Liver (tissue), 9 donors: ENCODE results near the gene P4HA2. TPM values are rescaled to one million over a fixed set of nuclear protein-coding genes. Genes with fewer than 3 reads are reported as not detected.

Experiments used
- DNase-seq: peaks from one replicate; pipeline ENCODE4 v3.0.0-alpha.2; 2017; ENCODE audit warnings: low spot score
- H3K27ac ChIP-seq, 2 donors: one replicate each; pipeline ENCODE4 v1.7.0; 2013; ENCODE audit warnings: inconsistent platforms in 2 of 2, low read length in 2 of 2, control low read depth in 1 of 2, low read depth in 1 of 2, mild to moderate bottlenecking in 1 of 2
- H3K27me3 ChIP-seq, 4 donors: one replicate each; pipeline versions ENCODE4 v1.6.1 to v1.7.0; 2013; ENCODE audit warnings: low read length in 3 of 4, inconsistent platforms in 1 of 4, mild to moderate bottlenecking in 1 of 4, moderate library complexity in 1 of 4; ENCODE audit not compliant: control insufficient read depth in 4 of 4, insufficient read depth in 4 of 4
- H3K36me3 ChIP-seq, 4 donors: one replicate each; pipeline versions ENCODE4 v1.6.1 to v1.7.0; 2013; ENCODE audit warnings: low read length in 3 of 4, mild to moderate bottlenecking in 3 of 4, low read depth in 1 of 4, moderate library complexity in 1 of 4; ENCODE audit not compliant: control insufficient read depth in 4 of 4, insufficient read depth in 3 of 4
- H3K4me1 ChIP-seq, 4 donors: one replicate each; pipeline versions ENCODE4 v1.6.1 to v1.7.0; 2013; ENCODE audit warnings: low read length in 3 of 4, mild to moderate bottlenecking in 3 of 4, moderate library complexity in 1 of 4; ENCODE audit not compliant: control insufficient read depth in 4 of 4, insufficient read depth in 4 of 4
- H3K4me3 ChIP-seq, 3 donors: one replicate each; pipeline versions ENCODE4 v1.6.1 to v1.7.0; 2013; ENCODE audit warnings: low read length in 3 of 3, control low read depth in 1 of 3, low read depth in 1 of 3, mild to moderate bottlenecking in 1 of 3
- H3K9ac ChIP-seq, 2 donors: one replicate each; pipeline ENCODE4 v1.7.0; 2013; ENCODE audit warnings: low read length in 2 of 2, mild to moderate bottlenecking in 2 of 2, moderate library complexity in 2 of 2, control low read depth in 1 of 2, low read depth in 1 of 2
- H3K9me3 ChIP-seq, 4 donors: one replicate each; pipeline versions ENCODE4 v1.6.1 to v1.7.0; 2013; ENCODE audit warnings: low read length in 3 of 4; ENCODE audit not compliant: control insufficient read depth in 4 of 4
- CTCF ChIP-seq: fragments of 150-350 bp; IDR thresholded peaks from 2 replicates; pipeline ENCODE4 v1.5.1; 2017; ENCODE audit warnings: improper control_type of control experiment, low read depth, low read length; ENCODE audit not compliant: missing input control
- EGR1 ChIP-seq, 2 donors: IDR thresholded peaks; 2 replicates each; pipeline ENCODE4 v1.6.1; 2016 to 2018; ENCODE audit warnings: antibody characterized with exemption in 2 of 2, low read depth in 2 of 2
- FOXA1 ChIP-seq: IDR thresholded peaks from 2 replicates; pipeline ENCODE4 v1.6.1; 2016; ENCODE audit warnings: antibody characterized with exemption
- FOXA2 ChIP-seq: IDR thresholded peaks from 2 replicates; pipeline ENCODE4 v1.6.1; 2016; ENCODE audit warnings: antibody characterized with exemption
- HNF4A ChIP-seq, 2 donors: conservative IDR thresholded peaks; 2 replicates each; pipeline ENCODE4 v1.6.1; 2016; ENCODE audit warnings: antibody characterized with exemption in 2 of 2, mild to moderate bottlenecking in 2 of 2
- HNF4G ChIP-seq: IDR thresholded peaks from 2 replicates; pipeline ENCODE4 v1.6.1; 2016; ENCODE audit warnings: antibody characterized with exemption
- JUND ChIP-seq, 2 donors: IDR thresholded peaks; 2 replicates each; pipeline ENCODE4 v1.6.1; 2016; ENCODE audit warnings: antibody characterized with exemption in 2 of 2
- NR2F2 ChIP-seq: IDR thresholded peaks from 2 replicates; pipeline ENCODE4 v1.6.1; 2016; ENCODE audit warnings: antibody characterized with exemption
- RAD21 ChIP-seq, 2 donors: IDR thresholded peaks; 2 replicates each; pipeline ENCODE4 v1.6.1; 2016; ENCODE audit warnings: antibody characterized with exemption in 2 of 2, mild to moderate bottlenecking in 2 of 2
- REST ChIP-seq: IDR thresholded peaks from 2 replicates; pipeline ENCODE4 v1.6.1; 2016; ENCODE audit warnings: antibody characterized with exemption, mild to moderate bottlenecking
- RXRA ChIP-seq, 2 donors: IDR thresholded peaks; 2 replicates each; pipeline ENCODE4 v1.6.1; 2017 to 2018; ENCODE audit warnings: antibody characterized with exemption in 2 of 2, mild to moderate bottlenecking in 1 of 2
- SP1 ChIP-seq: IDR thresholded peaks from 2 replicates; pipeline ENCODE4 v1.6.1; 2018; ENCODE audit warnings: antibody characterized with exemption, mild to moderate bottlenecking
- TAF1 ChIP-seq: conservative IDR thresholded peaks from 2 replicates; pipeline ENCODE4 v1.6.1; 2016; ENCODE audit warnings: antibody characterized with exemption, mild to moderate bottlenecking
- YY1 ChIP-seq: IDR thresholded peaks from 2 replicates; pipeline ENCODE4 v1.6.1; 2016; ENCODE audit warnings: antibody characterized with exemption, mild to moderate bottlenecking
- ZBTB33 ChIP-seq: IDR thresholded peaks from 2 replicates; pipeline ENCODE4 v1.6.1; 2016; ENCODE audit warnings: antibody characterized with exemption
- WGBS: extraction: QIAGEN DNeasy Blood & Tissue Kit; methylation state at CpG from one replicate; pipeline ENCODE4 v1.1.7; 2013; 5-methylcytosine and 5-hydroxymethylcytosine counted together
- polyA plus RNA-seq, 2 donors: library from polyadenylated mRNA; stranded (reverse) in 1 of 2; unstranded in 1 of 2; fragments of 200-250 nt in 1 of 2; fragments of >200 nt in 1 of 2; fragmentation: Nextera tagmentation in 1 of 2; extraction: Ambion mirVana in 1 of 2; gene quantifications; one replicate each; pipeline versions ENCODE4 v1.2.1 to v1.2.3, GENCODE V29; 2013 to 2015
- total RNA-seq, 2 donors: library from RNA; depleted of rRNA; stranded (reverse); fragments of >200 nt; gene quantifications; one replicate each; pipeline ENCODE4 v1.2.3, GENCODE V29; 2014
- donor health status: healthy.
- donor health status: healthy.
- donor health status: healthy.
- donor health status: healthy.
- donor health status: healthy.

Gene P4HA2
- total and polyA plus RNA-seq, 4 donors, result 4.6 to 7.9 (median 6.1) TPM

GRCh38 chr5:132238169-132238744, 10.6 kb upstream of the P4HA2 start:
- WGBS, result 66% methylated on average over 1 of the region's 1 CpG
- TF ChIP-seq RAD21 (IDR thresholded peaks at IDR 0.05) (peak; percentile 57 to 77), CTCF (peak; percentile 66), FOXA2 (no peak)

GRCh38 chr5:132237670-132238069, 10.0 kb upstream of the P4HA2 start:
- H3K36me3 ChIP-seq, result no peaks in the 10 kb centered on the region
- H3K27ac ChIP-seq, result no peak overlapping the region
- peaks cover 0 to 10% (median 5%) of the 10 kb centered on the region in 4 donors for H3K4me1 ChIP-seq
- no peak overlapping the region for H3K9ac ChIP-seq
- peak; percentile 55 to 74 for TF ChIP-seq HNF4A (conservative IDR thresholded peaks at IDR 0.05)
- TF ChIP-seq FOXA1, result no peak
- TF ChIP-seq HNF4G, result no peak
- TF ChIP-seq FOXA2, result peak; percentile 44
- TF ChIP-seq SP1, result no peak
- peak; percentile 22 to 43 for TF ChIP-seq RXRA (IDR thresholded peaks at IDR 0.05)
- WGBS, result 45% methylated on average over 4 of the region's 4 CpGs
- peak; percentile 27 for DNase-seq
- peaks cover 0 to 2% (median 0%) of the 10 kb centered on the region in 4 donors for H3K9me3 ChIP-seq
- H3K4me3 ChIP-seq, result no peak overlapping the region
- H3K27me3 ChIP-seq, result no peaks in the 10 kb centered on the region

More at GRCh38 chr5:132238169-132238744, 10.6 kb upstream of the P4HA2 start:
- H3K27me3 ChIP-seq, result no peaks in the 10 kb centered on the region
- no peak overlapping the region for H3K9ac ChIP-seq
- peaks cover 0 to 10% (median 5%) of the 10 kb centered on the region in 4 donors for H3K4me1 ChIP-seq
- H3K36me3 ChIP-seq, result no peaks in the 10 kb centered on the region
- DNase-seq, result peak; percentile 82
- H3K4me3 ChIP-seq, result no peak overlapping the region
- no peak overlapping the region for H3K27ac ChIP-seq
- peaks cover 0 to 3% (median 0%) of the 10 kb centered on the region in 4 donors for H3K9me3 ChIP-seq

GRCh38 chr5:132237141-132237540, 9.5 kb upstream of the P4HA2 start:
- H3K4me3 ChIP-seq, result no peak overlapping the region
- H3K36me3 ChIP-seq, result no peaks in the 10 kb centered on the region
- no peaks in the 10 kb centered on the region for H3K27me3 ChIP-seq
- WGBS, result 95% methylated on average over 1 of the region's 1 CpG
- no peak for TF ChIP-seq HNF4A (conservative IDR thresholded peaks at IDR 0.05)
- no peak for TF ChIP-seq YY1
- TF ChIP-seq FOXA2, result no peak
- no peak for TF ChIP-seq ZBTB33
- TF ChIP-seq JUND (IDR thresholded peaks at IDR 0.05), result no peak
- no peak for TF ChIP-seq RAD21 (IDR thresholded peaks at IDR 0.05)
- no peak for TF ChIP-seq REST
- TF ChIP-seq TAF1, result no peak
- no peak for TF ChIP-seq NR2F2
- TF ChIP-seq EGR1 (IDR thresholded peaks at IDR 0.05; ENCODE audit: low read depth in 2 of 2), result no peak
- TF ChIP-seq HNF4G, result no peak
- no peak for TF ChIP-seq CTCF
- no peak for TF ChIP-seq SP1
- no peak for TF ChIP-seq FOXA1
- H3K4me1 ChIP-seq, result peaks cover 0 to 10% (median 5%) of the 10 kb centered on the region in 4 donors
- no peak overlapping the region for H3K27ac ChIP-seq
- DNase-seq, result no peak
- H3K9me3 ChIP-seq, result peaks cover 0 to 2% (median 0%) of the 10 kb centered on the region in 4 donors
- no peak overlapping the region for H3K9ac ChIP-seq
